ENCODE measurements around the gene ITPA.

The ITPA gene

GRCh38 chr20:3228750-3229032 is 19.4 kb downstream of the ITPA start:
- Histone ChIP-seq H3K27me3 (replicated peaks in 2 of 5; ENCODE audit: control insufficient read depth in 4 of 5, insufficient read depth in 5 of 5, low read length in 4 of 5) (peaks cover 0 to under 1% (median 0%) of the 10 kb centered on the region in 5 experiments), H3K4me1 (ENCODE audit: control extremely low read depth in 1 of 4, control insufficient read depth in 4 of 4, insufficient read depth in 4 of 4, low read length in 3 of 4) (peaks cover 0 to 8% (median 5%) of the 10 kb centered on the region in 4 experiments), H3K27ac (ENCODE audit: insufficient read depth in 1 of 2, low read depth in 1 of 2, low read length in 2 of 2, poor library complexity in 1 of 2, severe bottlenecking in 2 of 2) (no peak overlapping the region), H3K36me3 (ENCODE audit: control insufficient read depth in 4 of 4, insufficient read depth in 4 of 4, low read length in 3 of 4) (peaks cover 0 to 19% (median 14%) of the 10 kb centered on the region in 4 experiments), H3K4me3 (ENCODE audit: control insufficient read depth in 1 of 7, extremely low read depth in 1 of 7, insufficient read depth in 4 of 7, low read depth in 2 of 7, low read length in 6 of 7) (no peak overlapping the region), H3K9me3 (ENCODE audit: control extremely low read depth in 1 of 5, control insufficient read depth in 4 of 5, insufficient read depth in 2 of 5, low read depth in 1 of 5, low read length in 4 of 5) (no peaks in the 10 kb centered on the region)
- DNase-seq = no peak
- ChIA-PET POLR2A (no interaction called here), CTCF (interaction anchor here (1.6 kb wide), 1 partner anchor 10 kb away, joined by 3 read pairs; no protein-coding TSS in a partner anchor)
- WGBS (ENCODE audit: insufficient coverage) = 99% methylated on average over 8 of the region's 11 CpGs

GRCh38 chr20:3229158-3229557 is 19.9 kb downstream of the ITPA start:
- Histone ChIP-seq H3K36me3 (ENCODE audit: control insufficient read depth in 4 of 4, insufficient read depth in 4 of 4, low read length in 3 of 4) (peaks cover 0 to 18% (median 11%) of the 10 kb centered on the region in 4 experiments), H3K4me1 (ENCODE audit: control extremely low read depth in 1 of 4, control insufficient read depth in 4 of 4, insufficient read depth in 4 of 4, low read length in 3 of 4) (peaks cover 0 to 4% (median 2%) of the 10 kb centered on the region in 4 experiments), H3K9me3 (ENCODE audit: control extremely low read depth in 1 of 5, control insufficient read depth in 4 of 5, insufficient read depth in 2 of 5, low read depth in 1 of 5, low read length in 4 of 5) (no peaks in the 10 kb centered on the region), H3K27me3 (replicated peaks in 2 of 5; ENCODE audit: control insufficient read depth in 4 of 5, insufficient read depth in 5 of 5, low read length in 4 of 5) (peaks cover 0 to 2% (median 0%) of the 10 kb centered on the region in 5 experiments), H3K4me3 (ENCODE audit: control insufficient read depth in 1 of 7, extremely low read depth in 1 of 7, insufficient read depth in 4 of 7, low read depth in 2 of 7, low read length in 6 of 7) (no peak overlapping the region), H3K27ac (ENCODE audit: insufficient read depth in 1 of 2, low read depth in 1 of 2, low read length in 2 of 2, poor library complexity in 1 of 2, severe bottlenecking in 2 of 2) (no peak overlapping the region)
- ChIA-PET POLR2A (no interaction called here), CTCF (interaction anchor here (1.6 kb wide), 1 partner anchor 10 kb away, joined by 3 read pairs; no protein-coding TSS in a partner anchor)
- DNase-seq = no peak
- WGBS (ENCODE audit: insufficient coverage) = 98% methylated on average over 13 of the region's 22 CpGs

- DNase-seq = no peak
- Histone ChIP-seq H3K27ac (ENCODE audit: insufficient read depth in 1 of 2, low read depth in 1 of 2, low read length in 2 of 2, poor library complexity in 1 of 2, severe bottlenecking in 2 of 2) (no peak overlapping the region), H3K4me1 (ENCODE audit: control extremely low read depth in 1 of 4, control insufficient read depth in 4 of 4, insufficient read depth in 4 of 4, low read length in 3 of 4) (no peaks in the 10 kb centered on the region), H3K9me3 (ENCODE audit: control extremely low read depth in 1 of 5, control insufficient read depth in 4 of 5, insufficient read depth in 2 of 5, low read depth in 1 of 5, low read length in 4 of 5) (no peaks in the 10 kb centered on the region), H3K27me3 (replicated peaks in 2 of 5; ENCODE audit: control insufficient read depth in 4 of 5, insufficient read depth in 5 of 5, low read length in 4 of 5) (peaks cover 0 to 2% (median 0%) of the 10 kb centered on the region in 5 experiments), H3K36me3 (ENCODE audit: control insufficient read depth in 4 of 4, insufficient read depth in 4 of 4, low read length in 3 of 4) (peaks cover 0 to 13% (median 6%) of the 10 kb centered on the region in 4 experiments), H3K4me3 (ENCODE audit: control insufficient read depth in 1 of 7, extremely low read depth in 1 of 7, insufficient read depth in 4 of 7, low read depth in 2 of 7, low read length in 6 of 7) (no peak overlapping the region)
- WGBS (ENCODE audit: insufficient coverage) = 97% methylated on average over 10 of the region's 14 CpGs
- ChIA-PET CTCF (no interaction called here), POLR2A (no interaction called here)
Measured at GRCh38 chr20:3229798-3230197, 20.5 kb downstream of the ITPA start.

GRCh38 chr20:3231116-3231515 is 21.8 kb downstream of the ITPA start:
- H3K27ac ChIP-seq (ENCODE audit: insufficient read depth in 1 of 2, low read depth in 1 of 2, low read length in 2 of 2, poor library complexity in 1 of 2, severe bottlenecking in 2 of 2) = no peak overlapping the region
- no peaks in the 10 kb centered on the region for H3K9me3 ChIP-seq (ENCODE audit: control extremely low read depth in 1 of 5, control insufficient read depth in 4 of 5, insufficient read depth in 2 of 5, low read depth in 1 of 5, low read length in 4 of 5)
- no peaks in the 10 kb centered on the region for H3K4me1 ChIP-seq (ENCODE audit: control extremely low read depth in 1 of 4, control insufficient read depth in 4 of 4, insufficient read depth in 4 of 4, low read length in 3 of 4)
- H3K27me3 ChIP-seq (replicated peaks in 2 of 5; ENCODE audit: control insufficient read depth in 4 of 5, insufficient read depth in 5 of 5, low read length in 4 of 5) = peaks cover 0 to 15% (median 3%) of the 10 kb centered on the region in 5 experiments
- WGBS (ENCODE audit: insufficient coverage) = 93% methylated on average over 19 of the region's 21 CpGs
- ChIA-PET POLR2A (no interaction called here), CTCF (interaction anchor here (0.6 to 1.1 kb wide), 2 partner anchors 10 to 460 kb away, joined by 3 to 4 read pairs; no protein-coding TSS in a partner anchor)
- H3K4me3 ChIP-seq (ENCODE audit: control insufficient read depth in 1 of 7, extremely low read depth in 1 of 7, insufficient read depth in 4 of 7, low read depth in 2 of 7, low read length in 6 of 7) = no peak overlapping the region
- DNase-seq = no peak
- peaks cover 0 to 8% (median 3%) of the 10 kb centered on the region in 4 experiments for H3K36me3 ChIP-seq (ENCODE audit: control insufficient read depth in 4 of 4, insufficient read depth in 4 of 4, low read length in 3 of 4)

GRCh38 chr20:3231889-3232588 is 22.7 kb downstream of the ITPA start:
- H3K36me3 ChIP-seq (ENCODE audit: control insufficient read depth in 4 of 4, insufficient read depth in 4 of 4, low read length in 3 of 4) = peaks cover 0 to 4% (median under 1%) of the 10 kb centered on the region in 4 experiments
- DNase-seq = no peak
- no peaks in the 10 kb centered on the region for H3K4me1 ChIP-seq (ENCODE audit: control extremely low read depth in 1 of 4, control insufficient read depth in 4 of 4, insufficient read depth in 4 of 4, low read length in 3 of 4)
- no peaks in the 10 kb centered on the region for H3K9me3 ChIP-seq (ENCODE audit: control extremely low read depth in 1 of 5, control insufficient read depth in 4 of 5, insufficient read depth in 2 of 5, low read depth in 1 of 5, low read length in 4 of 5)
- peaks cover 0 to 23% (median 7%) of the 10 kb centered on the region in 5 experiments for H3K27me3 ChIP-seq (replicated peaks in 2 of 5; ENCODE audit: control insufficient read depth in 4 of 5, insufficient read depth in 5 of 5, low read length in 4 of 5)
- 97% methylated on average over 12 of the region's 15 CpGs for WGBS (ENCODE audit: insufficient coverage)
- POLR2A ChIA-PET = interaction anchor here (0.7 kb wide), 1 partner anchor 480 kb away, joined by 3 read pairs; no protein-coding TSS in a partner anchor
- CTCF ChIA-PET = interaction anchor here (1.1 kb wide), 1 partner anchor 11 kb away, joined by 3 read pairs; no protein-coding TSS in a partner anchor
- H3K4me3 ChIP-seq (ENCODE audit: control insufficient read depth in 1 of 7, extremely low read depth in 1 of 7, insufficient read depth in 4 of 7, low read depth in 2 of 7, low read length in 6 of 7) = no peak overlapping the region
- no peak overlapping the region for H3K27ac ChIP-seq (ENCODE audit: insufficient read depth in 1 of 2, low read depth in 1 of 2, low read length in 2 of 2, poor library complexity in 1 of 2, severe bottlenecking in 2 of 2)

GRCh38 chr20:3233131-3233990 is 24.1 kb downstream of the ITPA start:
- ChIA-PET POLR2A (no interaction called here), CTCF (no interaction called here)
- Histone ChIP-seq H3K9me3 (ENCODE audit: control extremely low read depth in 1 of 5, control insufficient read depth in 4 of 5, insufficient read depth in 2 of 5, low read depth in 1 of 5, low read length in 4 of 5) (no peaks in the 10 kb centered on the region), H3K36me3 (ENCODE audit: control insufficient read depth in 4 of 4, insufficient read depth in 4 of 4, low read length in 3 of 4) (no peaks in the 10 kb centered on the region), H3K27me3 (replicated peaks in 2 of 5; ENCODE audit: control insufficient read depth in 4 of 5, insufficient read depth in 5 of 5, low read length in 4 of 5) (peaks cover 0 to 36% (median 15%) of the 10 kb centered on the region in 5 experiments), H3K27ac (ENCODE audit: insufficient read depth in 1 of 2, low read depth in 1 of 2, low read length in 2 of 2, poor library complexity in 1 of 2, severe bottlenecking in 2 of 2) (no peak overlapping the region), H3K4me3 (ENCODE audit: control insufficient read depth in 1 of 7, extremely low read depth in 1 of 7, insufficient read depth in 4 of 7, low read depth in 2 of 7, low read length in 6 of 7) (no peak overlapping the region), H3K4me1 (ENCODE audit: control extremely low read depth in 1 of 4, control insufficient read depth in 4 of 4, insufficient read depth in 4 of 4, low read length in 3 of 4) (peaks cover 0 to 8% (median 7%) of the 10 kb centered on the region in 4 experiments)
- WGBS (ENCODE audit: insufficient coverage) = 91% methylated on average over 31 of the region's 32 CpGs
- no peak for DNase-seq

All from common myeloid progenitor, CD34-positive (primary cell).